Neural crest cell (in vitro differentiated cells): ENCODE measurements around the gene ZFYVE16. TPM values are rescaled to one million over a fixed set of nuclear protein-coding genes. Genes with fewer than 3 reads are reported as not detected.

ENCODE experiments used
- DNase-seq: peaks from one replicate; pipeline ENCODE4 v3.0.0; 2021; ENCODE audit warnings: low read depth, mixed read lengths, low spot score
- H3K27ac Mint-ChIP-seq: one replicate; pipeline ENCODE4 v1.8.0; 2021; ENCODE audit warnings: mild to moderate bottlenecking, mixed read lengths; ENCODE audit not compliant: unreplicated experiment
- H3K27me3 Mint-ChIP-seq: 2 replicates; pipeline ENCODE4 v1.8.0; 2021; ENCODE audit warnings: low read depth, mild to moderate bottlenecking, mixed read lengths
- H3K36me3 Mint-ChIP-seq: 2 replicates; pipeline ENCODE4 v1.8.0; 2021; ENCODE audit warnings: low read depth, mild to moderate bottlenecking, mixed read lengths
- H3K4me1 Mint-ChIP-seq: 2 replicates; pipeline ENCODE4 v1.8.0; 2021; ENCODE audit warnings: mixed read lengths
- H3K4me3 Mint-ChIP-seq: one replicate; pipeline ENCODE4 v1.8.0; 2021; ENCODE audit warnings: mild to moderate bottlenecking, mixed read lengths
- H3K9me3 Mint-ChIP-seq: 2 replicates; pipeline ENCODE4 v1.8.0; 2021; ENCODE audit warnings: mixed read lengths
- total RNA-seq: library from RNA; stranded (reverse); gene quantifications from 2 replicates; pipeline ENCODE4 v1.2.1, GENCODE V29; 2021
- TF ChIP-seq, protein P1 (sequence below): fragments of 200-600 bp; sonication (generic); conservative IDR thresholded peaks from 2 replicates; pipeline ENCODE4 v1.5.0; 2021; ENCODE audit warnings: antibody characterized with exemption, mild to moderate bottlenecking

Gene ZFYVE16
- total RNA-seq, 1 donor from 2014 or later = 71.4 TPM

DNA sequence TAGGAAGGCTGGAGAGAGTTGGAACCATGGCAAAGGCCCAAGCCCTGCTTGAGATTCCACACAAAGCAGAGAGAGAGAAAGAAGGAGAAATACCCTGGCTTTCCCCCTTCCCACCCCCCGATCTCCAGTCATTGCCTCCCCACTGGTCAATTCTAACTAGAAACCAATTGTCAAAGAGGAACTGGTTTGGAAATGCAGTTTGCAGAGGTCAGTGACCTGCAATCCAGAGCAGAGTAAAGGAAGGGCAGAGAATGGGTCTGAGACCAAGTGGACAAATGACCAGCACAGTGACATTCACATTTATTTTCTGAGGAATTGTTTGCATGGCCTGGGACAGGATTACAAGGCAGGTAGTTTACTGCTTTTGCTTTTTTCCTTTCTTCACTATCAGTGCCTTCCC is 37.5 kb upstream of the ZFYVE16 start:
- Mint-ChIP-seq H3K9me3 (peaks cover 10% of the 10 kb centered on the region), H3K4me1 (peaks cover 48% of the 10 kb centered on the region), H3K4me3 (no peak overlapping the region), H3K27me3 (no peaks in the 10 kb centered on the region), H3K27ac (peak overlapping the region; percentile 89), H3K36me3 (peaks cover 12% of the 10 kb centered on the region)
- TF ChIP-seq, protein P1, sequence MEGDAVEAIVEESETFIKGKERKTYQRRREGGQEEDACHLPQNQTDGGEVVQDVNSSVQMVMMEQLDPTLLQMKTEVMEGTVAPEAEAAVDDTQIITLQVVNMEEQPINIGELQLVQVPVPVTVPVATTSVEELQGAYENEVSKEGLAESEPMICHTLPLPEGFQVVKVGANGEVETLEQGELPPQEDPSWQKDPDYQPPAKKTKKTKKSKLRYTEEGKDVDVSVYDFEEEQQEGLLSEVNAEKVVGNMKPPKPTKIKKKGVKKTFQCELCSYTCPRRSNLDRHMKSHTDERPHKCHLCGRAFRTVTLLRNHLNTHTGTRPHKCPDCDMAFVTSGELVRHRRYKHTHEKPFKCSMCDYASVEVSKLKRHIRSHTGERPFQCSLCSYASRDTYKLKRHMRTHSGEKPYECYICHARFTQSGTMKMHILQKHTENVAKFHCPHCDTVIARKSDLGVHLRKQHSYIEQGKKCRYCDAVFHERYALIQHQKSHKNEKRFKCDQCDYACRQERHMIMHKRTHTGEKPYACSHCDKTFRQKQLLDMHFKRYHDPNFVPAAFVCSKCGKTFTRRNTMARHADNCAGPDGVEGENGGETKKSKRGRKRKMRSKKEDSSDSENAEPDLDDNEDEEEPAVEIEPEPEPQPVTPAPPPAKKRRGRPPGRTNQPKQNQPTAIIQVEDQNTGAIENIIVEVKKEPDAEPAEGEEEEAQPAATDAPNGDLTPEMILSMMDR = no peak
- DNase-seq = no peak

- H3K27me3 Mint-ChIP-seq = no peaks in the 10 kb centered on the region
- peak overlapping the region; percentile 58 for H3K27ac Mint-ChIP-seq
- H3K9me3 Mint-ChIP-seq = peaks cover 10% of the 10 kb centered on the region
- TF ChIP-seq, protein P1 = no peak
- DNase-seq = no peak
- peak overlapping the region; percentile 1 for H3K4me3 Mint-ChIP-seq
- H3K36me3 Mint-ChIP-seq = peaks cover 12% of the 10 kb centered on the region
- H3K4me1 Mint-ChIP-seq = peaks cover 48% of the 10 kb centered on the region
Observed at GRCh38 chr5:80372780-80373179, 35.1 kb upstream of the ZFYVE16 start.

DNA sequence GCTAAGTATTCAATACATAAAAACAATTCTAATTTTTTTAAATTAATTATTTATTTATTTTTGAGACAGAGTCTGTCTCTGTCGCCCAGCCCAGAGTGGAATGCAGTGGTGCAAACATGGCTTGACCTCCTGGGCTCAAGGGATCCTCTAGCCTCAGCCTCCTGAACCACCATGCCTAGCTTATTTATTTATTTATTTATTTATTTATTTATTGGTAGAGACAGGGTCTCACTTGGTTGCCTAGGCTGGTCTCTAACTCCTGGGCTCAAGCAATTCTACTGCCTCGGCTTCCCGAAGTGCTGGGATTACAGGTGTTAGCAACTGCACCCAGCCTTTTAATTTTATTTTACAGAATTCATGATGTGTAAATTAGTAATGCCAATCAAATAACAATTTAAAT is 33.7 kb upstream of the ZFYVE16 start:
- Mint-ChIP-seq H3K4me3 (no peak overlapping the region), H3K9me3 (peaks cover 10% of the 10 kb centered on the region), H3K27me3 (no peaks in the 10 kb centered on the region), H3K27ac (no peak overlapping the region), H3K36me3 (peaks cover 12% of the 10 kb centered on the region), H3K4me1 (peaks cover 40% of the 10 kb centered on the region)
- DNase-seq = no peak
- TF ChIP-seq, protein P1 = no peak

DNA sequence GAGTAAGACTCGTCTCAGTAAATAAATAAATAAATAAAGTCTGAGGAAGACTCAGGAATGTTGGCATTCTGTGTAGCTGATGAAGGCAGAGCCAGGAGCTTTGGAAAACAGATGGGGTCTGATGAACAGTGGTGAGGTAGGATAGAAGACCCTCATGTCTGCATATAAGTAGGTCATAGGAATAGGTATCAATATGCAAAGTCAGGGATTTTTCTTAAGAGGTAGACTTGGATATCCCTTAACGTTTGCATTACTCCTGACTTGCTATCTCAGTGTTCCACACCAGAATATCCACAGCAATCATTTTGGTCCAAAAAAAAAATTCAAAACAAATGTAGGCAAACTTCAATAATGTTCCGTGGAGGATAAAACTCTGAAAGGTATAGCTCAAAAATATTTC is 31.3 kb upstream of the ZFYVE16 start:
- H3K27me3 Mint-ChIP-seq = no peaks in the 10 kb centered on the region
- no peak for DNase-seq
- peaks cover 5% of the 10 kb centered on the region for H3K9me3 Mint-ChIP-seq
- peaks cover 5% of the 10 kb centered on the region for H3K36me3 Mint-ChIP-seq
- TF ChIP-seq, protein P1 = no peak
- H3K4me3 Mint-ChIP-seq = no peak overlapping the region
- H3K27ac Mint-ChIP-seq = no peak overlapping the region
- peaks cover 22% of the 10 kb centered on the region for H3K4me1 Mint-ChIP-seq

- peaks cover 3% of the 10 kb centered on the region for H3K9me3 Mint-ChIP-seq
- no peak for DNase-seq
- no peaks in the 10 kb centered on the region for H3K27me3 Mint-ChIP-seq
- TF ChIP-seq, protein P1 = no peak
- no peaks in the 10 kb centered on the region for H3K4me1 Mint-ChIP-seq
- no peaks in the 10 kb centered on the region for H3K36me3 Mint-ChIP-seq
- H3K4me3 Mint-ChIP-seq = no peak overlapping the region
- H3K27ac Mint-ChIP-seq = no peak overlapping the region
Observed at GRCh38 chr5:80382488-80382887, 25.4 kb upstream of the ZFYVE16 start.
